Neutrophil (primary cell): ENCODE results near the gene MET.

Source experiments
- H3K27ac ChIP-seq: fragments of 200-600 bp; sonication (generic); 2 replicates; pipeline ENCODE4 v1.5.1; 2016; ENCODE audit warnings: mild to moderate bottlenecking, moderate library complexity
- H3K27me3 ChIP-seq: fragments of 200-600 bp; sonication (generic); 2 replicates; pipeline ENCODE4 v1.6.0; 2016; ENCODE audit warnings: mild to moderate bottlenecking
- H3K36me3 ChIP-seq: fragments of 200-600 bp; sonication (generic); 2 replicates; pipeline ENCODE4 v1.5.1; 2017
- H3K4me1 ChIP-seq, 2 experiments: fragments of 200-600 bp in 1 of 2; sonication (generic) in 1 of 2; 1 replicate in 1 of 2; 2 replicates in 1 of 2; pipeline versions ENCODE4 v1.5.1 to v1.6.1; 2013 to 2016; ENCODE audit warnings: low read depth in 1 of 2, low read length in 1 of 2, mild to moderate bottlenecking in 1 of 2, moderate library complexity in 1 of 2; ENCODE audit not compliant: control insufficient read depth in 1 of 2, insufficient read depth in 1 of 2
- H3K4me3 ChIP-seq, 2 experiments: fragments of 200-600 bp in 1 of 2; sonication (generic) in 1 of 2; 1 replicate in 1 of 2; 2 replicates in 1 of 2; pipeline ENCODE4 v1.5.1; 2013 to 2016; ENCODE audit warnings: low read depth in 1 of 2, low read length in 1 of 2, mild to moderate bottlenecking in 1 of 2, moderate library complexity in 1 of 2
- H3K9me3 ChIP-seq: fragments of 200-600 bp; sonication (generic); 2 replicates; pipeline ENCODE4 v1.5.1; 2016
- TF ChIP-seq, protein P1 (sequence below): fragments of 200-600 bp; sonication (generic); IDR thresholded peaks from 2 replicates; pipeline ENCODE4 v1.5.1; 2016; ENCODE audit warnings: antibody characterized with exemption

Gene MET

DNA sequence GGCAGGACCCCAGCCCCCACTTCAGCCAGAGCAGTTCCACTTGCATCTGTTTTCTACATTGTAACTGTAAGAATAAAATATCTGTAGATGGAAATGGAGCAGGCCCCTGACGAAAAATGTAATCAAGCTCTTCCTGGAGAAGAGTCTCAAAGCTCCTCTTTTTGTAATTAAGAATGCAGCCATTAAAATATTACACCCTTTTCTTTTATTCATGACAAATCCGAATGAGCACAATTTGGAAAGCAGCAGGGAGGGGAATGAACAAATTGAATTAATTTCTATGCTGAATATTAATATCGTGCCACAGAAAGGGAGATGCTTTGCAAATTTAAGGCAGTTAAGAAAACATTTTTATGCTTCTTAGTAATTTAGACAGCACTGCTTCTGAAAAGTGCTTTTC, 165.6 kb downstream of the MET start:
- Histone ChIP-seq H3K27ac (no peak overlapping the region), H3K27me3 (no peaks in the 10 kb centered on the region), H3K4me1 (peaks cover 0 to under 1% of the 10 kb centered on the region in 2 experiments), H3K9me3 (no peaks in the 10 kb centered on the region), H3K36me3 (no peaks in the 10 kb centered on the region), H3K4me3 (no peak overlapping the region)
- TF ChIP-seq, protein P1, sequence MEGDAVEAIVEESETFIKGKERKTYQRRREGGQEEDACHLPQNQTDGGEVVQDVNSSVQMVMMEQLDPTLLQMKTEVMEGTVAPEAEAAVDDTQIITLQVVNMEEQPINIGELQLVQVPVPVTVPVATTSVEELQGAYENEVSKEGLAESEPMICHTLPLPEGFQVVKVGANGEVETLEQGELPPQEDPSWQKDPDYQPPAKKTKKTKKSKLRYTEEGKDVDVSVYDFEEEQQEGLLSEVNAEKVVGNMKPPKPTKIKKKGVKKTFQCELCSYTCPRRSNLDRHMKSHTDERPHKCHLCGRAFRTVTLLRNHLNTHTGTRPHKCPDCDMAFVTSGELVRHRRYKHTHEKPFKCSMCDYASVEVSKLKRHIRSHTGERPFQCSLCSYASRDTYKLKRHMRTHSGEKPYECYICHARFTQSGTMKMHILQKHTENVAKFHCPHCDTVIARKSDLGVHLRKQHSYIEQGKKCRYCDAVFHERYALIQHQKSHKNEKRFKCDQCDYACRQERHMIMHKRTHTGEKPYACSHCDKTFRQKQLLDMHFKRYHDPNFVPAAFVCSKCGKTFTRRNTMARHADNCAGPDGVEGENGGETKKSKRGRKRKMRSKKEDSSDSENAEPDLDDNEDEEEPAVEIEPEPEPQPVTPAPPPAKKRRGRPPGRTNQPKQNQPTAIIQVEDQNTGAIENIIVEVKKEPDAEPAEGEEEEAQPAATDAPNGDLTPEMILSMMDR, result no peak

DNA sequence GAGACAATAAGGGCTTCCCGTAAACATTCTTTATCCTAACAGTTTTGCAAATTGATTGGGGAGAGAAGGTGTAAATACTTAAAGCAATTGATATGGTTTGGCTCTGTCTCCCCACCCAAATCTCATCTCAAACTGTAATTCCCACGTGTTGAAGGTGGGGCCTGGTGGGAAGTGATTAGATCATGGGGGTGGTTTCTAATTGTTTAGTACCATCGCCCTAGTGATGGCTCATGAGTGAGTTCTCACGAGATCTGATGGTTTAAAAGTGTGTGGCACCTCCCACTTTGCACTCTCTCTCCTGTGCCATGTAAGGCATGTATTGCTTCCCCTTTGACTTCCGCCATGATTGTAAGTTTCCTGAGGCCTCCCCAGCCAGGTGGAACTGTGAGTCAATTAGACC, 168.3 kb downstream of the MET start:
- H3K4me3 ChIP-seq, result no peak overlapping the region
- TF ChIP-seq, protein P1, result no peak
- no peak overlapping the region for H3K27ac ChIP-seq
- no peaks in the 10 kb centered on the region for H3K27me3 ChIP-seq
- H3K9me3 ChIP-seq, result no peaks in the 10 kb centered on the region
- H3K4me1 ChIP-seq, result peaks cover 5 to 18% of the 10 kb centered on the region in 2 experiments
- no peaks in the 10 kb centered on the region for H3K36me3 ChIP-seq

DNA sequence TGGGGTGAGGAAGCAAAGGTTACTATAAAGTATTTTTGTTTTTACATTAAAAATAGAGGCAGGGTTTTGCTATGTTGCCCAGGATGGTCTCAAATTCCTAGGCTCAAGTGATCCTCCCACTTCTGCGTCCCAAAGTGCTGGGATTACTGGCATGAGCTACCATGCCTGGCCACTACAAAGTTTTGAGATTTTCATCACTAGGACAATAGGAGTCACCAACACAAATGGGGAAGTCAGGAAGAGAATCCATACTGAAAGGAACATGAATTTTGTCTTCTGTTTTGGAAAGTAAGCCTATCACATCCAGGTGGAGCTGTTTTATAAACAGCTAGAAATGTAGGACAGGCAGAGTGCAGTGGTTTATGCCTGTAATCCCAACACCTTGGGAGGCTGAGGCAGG, 170.4 kb downstream of the MET start:
- no peaks in the 10 kb centered on the region for H3K36me3 ChIP-seq
- peaks cover 5 to 18% of the 10 kb centered on the region in 2 experiments for H3K4me1 ChIP-seq
- no peak overlapping the region for H3K4me3 ChIP-seq
- TF ChIP-seq, protein P1, result no peak
- no peaks in the 10 kb centered on the region for H3K9me3 ChIP-seq
- peak overlapping the region; percentile 66 for H3K27ac ChIP-seq
- no peaks in the 10 kb centered on the region for H3K27me3 ChIP-seq

DNA sequence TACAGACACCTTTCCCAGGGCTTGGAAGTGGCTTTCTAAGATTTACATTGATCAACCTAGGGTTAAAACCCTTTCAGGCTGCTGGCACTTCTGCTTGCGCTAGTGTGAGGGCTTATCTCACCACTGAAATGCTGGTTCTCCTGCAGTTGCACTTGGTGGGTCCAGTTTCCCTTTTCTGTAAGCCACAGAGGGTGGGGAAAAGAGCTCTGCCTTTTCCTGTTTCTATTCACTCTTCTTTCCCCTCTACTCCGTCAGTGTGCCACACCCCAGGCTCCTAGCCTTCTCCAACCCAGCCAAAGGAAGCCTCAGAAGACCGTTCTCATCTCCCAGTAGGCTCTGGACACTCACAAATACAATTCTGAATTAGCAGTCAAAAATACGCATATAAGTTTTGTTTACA, 171.4 kb downstream of the MET start:
- H3K36me3 ChIP-seq, result no peaks in the 10 kb centered on the region
- H3K9me3 ChIP-seq, result no peaks in the 10 kb centered on the region
- peaks cover 5 to 18% of the 10 kb centered on the region in 2 experiments for H3K4me1 ChIP-seq
- H3K27ac ChIP-seq, result peak overlapping the region; percentile 66
- H3K27me3 ChIP-seq, result no peaks in the 10 kb centered on the region
- TF ChIP-seq, protein P1, result no peak
- peak overlapping the region in 1 of 2 experiments; percentile 43 for H3K4me3 ChIP-seq
